Prostate gland (tissue), 2 donors: ENCODE data around the gene RBBP7.

Source experiments
- POLR2A ChIP-seq: fragments of 450-650 bp; IDR thresholded peaks from one replicate; pipeline ENCODE4 v1.6.1; 2016; ENCODE audit warnings: antibody characterized with exemption, mild to moderate bottlenecking
- POLR2AphosphoS5 ChIP-seq: sonication (generic); formaldehyde crosslinking; IDR thresholded peaks from one replicate; pipeline ENCODE4 v1.6.1; 2017; ENCODE audit warnings: antibody characterized with exemption
- TF ChIP-seq, protein P1 (sequence below), 4 experiments: fragments of 200-600 bp in 2 of 4; fragments of 450-650 bp in 2 of 4; sonication (generic) in 2 of 4; IDR thresholded peaks; 1 replicate in 3 of 4; 2 replicates in 1 of 4; pipeline ENCODE4 v1.5.1; 2016 to 2019; ENCODE audit warnings: antibody characterized with exemption in 4 of 4, mild to moderate bottlenecking in 2 of 4, moderate library complexity in 2 of 4

DNA sequence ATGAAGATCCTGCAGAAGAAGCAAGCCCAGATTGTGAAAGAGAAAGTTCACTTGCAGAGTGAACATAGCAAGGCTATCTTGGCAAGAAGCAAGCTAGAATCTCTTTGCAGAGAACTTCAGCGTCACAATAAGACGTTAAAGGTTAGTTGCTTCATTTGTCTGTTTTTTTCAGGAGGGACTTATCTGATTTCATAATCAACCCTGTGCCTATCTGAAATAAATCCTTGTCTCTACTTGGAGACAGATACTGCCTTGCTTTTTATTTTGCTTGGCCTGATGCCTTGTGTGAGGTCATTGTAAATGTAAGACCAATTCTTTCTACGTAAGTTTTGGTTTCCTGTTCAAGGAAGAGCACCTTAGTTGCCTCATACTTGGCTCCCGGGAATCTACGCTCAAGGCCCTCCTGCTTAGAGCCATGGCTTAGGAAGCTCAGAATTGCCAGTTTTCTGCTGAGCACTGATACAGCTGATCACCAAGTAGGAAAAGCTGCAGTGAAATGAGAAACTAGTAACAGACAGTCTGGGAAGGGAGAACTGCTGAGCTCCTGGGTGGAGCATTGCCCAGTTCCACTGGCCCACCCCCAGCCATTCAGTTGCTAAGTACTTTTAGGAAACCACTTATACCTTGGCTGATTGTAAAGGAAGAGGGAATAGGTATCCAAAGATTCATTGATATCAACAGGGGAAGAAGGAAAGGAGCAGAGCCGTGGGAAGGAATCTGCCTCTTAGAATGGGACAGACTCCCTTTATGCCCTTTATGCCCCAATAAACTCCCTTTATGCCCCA, 41.8 kb downstream of the RBBP7 start:
- TF ChIP-seq POLR2A (no peak), POLR2AphosphoS5 (peak; percentile 59)
- TF ChIP-seq, protein P1, sequence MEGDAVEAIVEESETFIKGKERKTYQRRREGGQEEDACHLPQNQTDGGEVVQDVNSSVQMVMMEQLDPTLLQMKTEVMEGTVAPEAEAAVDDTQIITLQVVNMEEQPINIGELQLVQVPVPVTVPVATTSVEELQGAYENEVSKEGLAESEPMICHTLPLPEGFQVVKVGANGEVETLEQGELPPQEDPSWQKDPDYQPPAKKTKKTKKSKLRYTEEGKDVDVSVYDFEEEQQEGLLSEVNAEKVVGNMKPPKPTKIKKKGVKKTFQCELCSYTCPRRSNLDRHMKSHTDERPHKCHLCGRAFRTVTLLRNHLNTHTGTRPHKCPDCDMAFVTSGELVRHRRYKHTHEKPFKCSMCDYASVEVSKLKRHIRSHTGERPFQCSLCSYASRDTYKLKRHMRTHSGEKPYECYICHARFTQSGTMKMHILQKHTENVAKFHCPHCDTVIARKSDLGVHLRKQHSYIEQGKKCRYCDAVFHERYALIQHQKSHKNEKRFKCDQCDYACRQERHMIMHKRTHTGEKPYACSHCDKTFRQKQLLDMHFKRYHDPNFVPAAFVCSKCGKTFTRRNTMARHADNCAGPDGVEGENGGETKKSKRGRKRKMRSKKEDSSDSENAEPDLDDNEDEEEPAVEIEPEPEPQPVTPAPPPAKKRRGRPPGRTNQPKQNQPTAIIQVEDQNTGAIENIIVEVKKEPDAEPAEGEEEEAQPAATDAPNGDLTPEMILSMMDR (IDR thresholded peaks at IDR 0.05), result no peak
